Measurements from ENCODE around the gene RSPO1.

GRCh38 chr1:37673920-37674319 lies 39.2 kb upstream of the RSPO1 start:
- TF ChIP-seq CTCF (IDR thresholded peaks at IDR 0.05) (no peak), TCF12 (IDR thresholded peaks at IDR 0.05) (no peak), EZH2phosphoT487 (IDR thresholded peaks at IDR 0.05; ENCODE audit: borderline replicate concordance, low read depth) (no peak), SMC3 (IDR thresholded peaks at IDR 0.05; ENCODE audit: low read depth, low read length) (no peak), RAD21 (IDR thresholded peaks at IDR 0.05; ENCODE audit: low read length) (no peak), SIN3A (IDR thresholded peaks at IDR 0.05; ENCODE audit: borderline replicate concordance, low read depth, low read length) (no peak), NRF1 (IDR thresholded peaks at IDR 0.05; ENCODE audit: low read depth, low read length) (no peak), MAX (IDR thresholded peaks at IDR 0.05; ENCODE audit: low read depth) (no peak), POLR2AphosphoS5 (IDR thresholded peaks at IDR 0.05; ENCODE audit: low read depth, low read length) (no peak)
